ENCODE data around the gene TMEM135.
"Not testable (repeated sequence)": the region's sequence is repeated elsewhere in the genome, so short reads cannot be mapped to it uniquely, and the experiment has no call there.

The TMEM135 gene

GRCh38 chr11:87081358-87081757 is 43.6 kb downstream of the TMEM135 start:
- no peak for DNase-seq

- DNase-seq: no peak
Observed at GRCh38 chr11:87082590-87082989, 44.9 kb downstream of the TMEM135 start.

- no peak for DNase-seq
Observed at GRCh38 chr11:87083029-87083428, 45.3 kb downstream of the TMEM135 start.

GRCh38 chr11:87092159-87092558 is 54.4 kb downstream of the TMEM135 start:
- no peak for DNase-seq

- no peak for DNase-seq
Observed at GRCh38 chr11:87092567-87092966, 54.8 kb downstream of the TMEM135 start.

- no peak for DNase-seq
Observed at GRCh38 chr11:87097582-87097981, 59.8 kb downstream of the TMEM135 start.

GRCh38 chr11:87101956-87102580 is 64.3 kb downstream of the TMEM135 start:
- no peak for DNase-seq

- not testable (repeated sequence) for DNase-seq
Observed at GRCh38 chr11:87105826-87106225, 68.1 kb downstream of the TMEM135 start.

GRCh38 chr11:87107379-87107778 is 69.6 kb downstream of the TMEM135 start:
- DNase-seq: not testable (repeated sequence)

- no peak for DNase-seq
Observed at GRCh38 chr11:87110443-87111131, 72.9 kb downstream of the TMEM135 start.

- no peak for DNase-seq
Observed at GRCh38 chr11:87114093-87114492, 76.4 kb downstream of the TMEM135 start.

GRCh38 chr11:87116185-87116584 is 78.5 kb downstream of the TMEM135 start:
- DNase-seq: no peak

GRCh38 chr11:87120937-87121336 is 83.2 kb downstream of the TMEM135 start:
- no peak for DNase-seq

GRCh38 chr11:87122852-87123251 is 85.1 kb downstream of the TMEM135 start:
- DNase-seq: no peak

- DNase-seq: no peak
Observed at GRCh38 chr11:87125257-87125656, 87.5 kb downstream of the TMEM135 start.

GRCh38 chr11:87127101-87127500 is 89.4 kb downstream of the TMEM135 start:
- no peak for DNase-seq

- DNase-seq: peak in 1 of 2 experiments; percentile 11
Observed at GRCh38 chr11:87128372-87128771, 90.6 kb downstream of the TMEM135 start.

GRCh38 chr11:87134524-87135106 is 96.9 kb downstream of the TMEM135 start:
- DNase-seq: no peak

GRCh38 chr11:87136236-87136635 is 98.5 kb downstream of the TMEM135 start:
- no peak for DNase-seq

GRCh38 chr11:87137711-87138110 is 100.0 kb downstream of the TMEM135 start:
- DNase-seq: no peak

- DNase-seq: no peak
Observed at GRCh38 chr11:87139475-87139874, 101.7 kb downstream of the TMEM135 start.

- no peak for DNase-seq
Observed at GRCh38 chr11:87141322-87141721, 103.6 kb downstream of the TMEM135 start.

GRCh38 chr11:87141980-87142514 is 104.3 kb downstream of the TMEM135 start:
- DNase-seq: no peak

GRCh38 chr11:87142594-87142993 is 104.9 kb downstream of the TMEM135 start:
- no peak for DNase-seq

Data from NCI-H1930 (cell line).